HepG2 (cell line): Measurements from ENCODE around the gene NUP62. TPM values are rescaled to one million over a fixed set of nuclear protein-coding genes. Genes with fewer than 3 reads are reported as not detected.

ENCODE experiments used
- BHLHE40 ChIP-seq: IDR thresholded peaks from 2 replicates; pipeline ENCODE4 v1.6.1; 2011; ENCODE audit warnings: low read length, improper control_type of control experiment
- CREB1 ChIP-seq, 2 experiments: fragments of 450-650 bp in 1 of 2; IDR thresholded peaks; 2 replicates each; pipeline ENCODE4 v1.6.1; 2016 to 2017; ENCODE audit warnings: control low read depth in 1 of 2, mild to moderate bottlenecking in 1 of 2, missing compliant biosample characterization in 1 of 2, missing genetic modification characterization in 1 of 2
- GABPB1 ChIP-seq: IDR thresholded peaks from 2 replicates; pipeline ENCODE4 v1.6.1; 2016; ENCODE audit warnings: mild to moderate bottlenecking, missing genetic modification reagents, moderate library complexity, missing compliant biosample characterization
- GFI1 ChIP-seq: sonication (generic); formaldehyde crosslinking; IDR thresholded peaks from 2 replicates; pipeline ENCODE4 v1.5.0; 2020; ENCODE audit warnings: missing genetic modification reagents, mild to moderate bottlenecking, borderline replicate concordance
- GPN1 ChIP-seq: sonication (generic); formaldehyde crosslinking; IDR thresholded peaks from 2 replicates; pipeline ENCODE4 v1.5.1; 2020; ENCODE audit warnings: missing genetic modification reagents, borderline replicate concordance
- MTF1 ChIP-seq: sonication (generic); formaldehyde crosslinking; IDR thresholded peaks from 2 replicates; pipeline ENCODE4 v1.5.0; 2020; ENCODE audit warnings: missing genetic modification reagents
- PHF5A ChIP-seq: IDR thresholded peaks from one replicate; pipeline ENCODE4 v1.6.1; 2018; ENCODE audit warnings: low read depth, missing genetic modification reagents; ENCODE audit not compliant: unreplicated experiment
- RARG ChIP-seq: sonication (generic); formaldehyde crosslinking; IDR thresholded peaks from 2 replicates; pipeline ENCODE4 v1.4.0; 2020; ENCODE audit warnings: low read depth, mild to moderate bottlenecking, missing genetic modification reagents
- RBFOX2 ChIP-seq: fragments of 200-400 bp; formaldehyde crosslinking; IDR thresholded peaks from 2 replicates; pipeline ENCODE4 v1.6.1; 2017; ENCODE audit warnings: low read depth, mild to moderate bottlenecking, low read length
- TARDBP ChIP-seq: sonication (generic); formaldehyde crosslinking; IDR thresholded peaks from 2 replicates; pipeline ENCODE4 v1.8.0; 2022; ENCODE audit warnings: mild to moderate bottlenecking, missing genetic modification reagents
- TEAD2 ChIP-seq: sonication (generic); formaldehyde crosslinking; IDR thresholded peaks from 2 replicates; pipeline ENCODE4 v1.9.0; 2021; ENCODE audit warnings: missing genetic modification reagents
- TOPORS ChIP-seq: sonication (generic); formaldehyde crosslinking; IDR thresholded peaks from 2 replicates; pipeline ENCODE4 v1.8.0; 2023; ENCODE audit warnings: mild to moderate bottlenecking, missing genetic modification reagents
- ZNF232 ChIP-seq: sonication (generic); formaldehyde crosslinking; IDR thresholded peaks from 2 replicates; pipeline ENCODE4 v1.4.0; 2020; ENCODE audit warnings: missing genetic modification reagents, borderline replicate concordance
- ZNF282 ChIP-seq: fragments of 450-650 bp; IDR thresholded peaks from 2 replicates; pipeline ENCODE4 v1.6.1; 2018; ENCODE audit not compliant: partially characterized antibody
- ZNF484 ChIP-seq: sonication (generic); formaldehyde crosslinking; IDR thresholded peaks from 2 replicates; pipeline ENCODE4 v1.5.1; 2020; ENCODE audit warnings: mild to moderate bottlenecking, low read depth, missing genetic modification reagents, borderline replicate concordance
- ZNF746 ChIP-seq: sonication (generic); formaldehyde crosslinking; IDR thresholded peaks from 2 replicates; pipeline ENCODE4 v1.8.0; 2022; ENCODE audit warnings: mild to moderate bottlenecking, missing genetic modification reagents
- polyA plus RNA-seq, 8 experiments: library from polyadenylated mRNA; depleted of rRNA in 3 of 8; stranded (reverse) in 7 of 8; unstranded in 1 of 8; fragments of >200 nt; fragmentation: Illumina TruSeq in 4 of 8; extraction: Trizol in 4 of 8; gene quantifications; 2 replicates each; pipeline versions ENCODE4 v1.2.1 to v1.2.3, GENCODE V29; 2011 to 2016; ENCODE audit warnings: low read depth in 4 of 8, missing spikeins in 1 of 8, mixed read lengths in 1 of 8; ENCODE audit not compliant: insufficient read depth in 1 of 8
- total RNA-seq, 5 experiments: library from RNA; depleted of rRNA; stranded (reverse); fragments of >200 nt; fragmentation: Illumina TruSeq; extraction: Trizol; gene quantifications; 2 replicates each; pipeline ENCODE4 v1.2.3, GENCODE V29; 2016; ENCODE audit warnings: low read depth in 1 of 5
- TF ChIP-seq, protein P1 (sequence below): sonication (generic); formaldehyde crosslinking; IDR thresholded peaks from 2 replicates; pipeline ENCODE4 v1.5.1; 2020; ENCODE audit warnings: missing genetic modification reagents, mild to moderate bottlenecking, borderline replicate concordance
- TF ChIP-seq, protein P2 (sequence below): sonication (generic); formaldehyde crosslinking; IDR thresholded peaks from 2 replicates; pipeline ENCODE4 v1.5.0; 2020; ENCODE audit warnings: missing genetic modification reagents
- TF ChIP-seq, protein P3 (sequence below): sonication (generic); formaldehyde crosslinking; IDR thresholded peaks from 2 replicates; pipeline ENCODE4 v1.8.0; 2022; ENCODE audit warnings: mild to moderate bottlenecking, missing genetic modification reagents, moderate library complexity
- TF ChIP-seq, protein P4 (sequence below): sonication (generic); formaldehyde crosslinking; IDR thresholded peaks from 2 replicates; pipeline ENCODE4 v1.5.1; 2020; ENCODE audit warnings: mild to moderate bottlenecking, missing genetic modification reagents, moderate library complexity

NUP62 gene
- total and polyA plus RNA-seq, 2 of the 13 experiments (the other 11 are each of a cell fraction or from before 2014, with no cell fraction given) = 16.5 to 41.5 TPM

DNA sequence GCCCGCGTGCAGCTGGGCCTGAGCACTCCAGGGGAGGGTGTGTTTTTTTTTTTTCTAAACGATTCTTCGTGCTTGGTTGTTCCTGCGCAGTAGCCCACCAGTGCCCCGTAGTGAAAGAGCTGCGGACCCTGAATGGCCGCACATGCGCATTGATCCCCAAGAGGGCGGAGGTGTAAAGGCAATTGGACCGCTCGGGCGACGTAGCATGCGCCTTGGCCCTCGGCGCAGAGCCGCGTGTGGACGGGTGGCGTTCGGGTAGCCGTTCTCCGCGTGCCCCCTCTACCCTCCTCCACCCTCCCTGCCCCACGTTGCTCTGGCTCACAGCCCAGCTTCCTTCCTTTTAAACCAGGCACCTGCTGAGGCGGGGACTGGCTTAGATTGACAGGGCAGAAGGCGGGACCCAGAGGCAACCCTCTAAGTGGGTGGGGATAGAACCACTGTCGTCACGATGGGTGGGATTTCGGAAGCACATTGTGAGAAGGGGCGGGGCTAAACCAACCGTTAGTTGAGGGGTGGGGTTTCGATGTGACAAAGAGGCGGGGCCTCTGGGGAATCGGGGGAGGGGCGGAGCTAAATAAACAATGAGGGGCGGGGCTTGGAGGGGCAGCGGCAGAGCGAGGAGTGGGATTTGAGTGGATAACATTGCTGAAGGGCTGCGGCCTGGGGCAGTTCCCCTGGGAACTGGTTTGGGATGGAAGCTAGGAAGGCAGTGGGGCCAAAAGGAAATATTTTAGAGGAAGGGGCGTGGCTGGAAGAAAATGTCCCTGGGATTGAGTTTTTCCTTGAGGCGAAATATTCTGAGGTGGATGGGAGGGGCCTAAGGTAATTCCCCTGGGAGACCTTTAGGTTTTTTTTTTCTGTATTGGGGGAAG, 543 bp upstream of the NUP62 start (continued):
- TF ChIP-seq, protein P1, sequence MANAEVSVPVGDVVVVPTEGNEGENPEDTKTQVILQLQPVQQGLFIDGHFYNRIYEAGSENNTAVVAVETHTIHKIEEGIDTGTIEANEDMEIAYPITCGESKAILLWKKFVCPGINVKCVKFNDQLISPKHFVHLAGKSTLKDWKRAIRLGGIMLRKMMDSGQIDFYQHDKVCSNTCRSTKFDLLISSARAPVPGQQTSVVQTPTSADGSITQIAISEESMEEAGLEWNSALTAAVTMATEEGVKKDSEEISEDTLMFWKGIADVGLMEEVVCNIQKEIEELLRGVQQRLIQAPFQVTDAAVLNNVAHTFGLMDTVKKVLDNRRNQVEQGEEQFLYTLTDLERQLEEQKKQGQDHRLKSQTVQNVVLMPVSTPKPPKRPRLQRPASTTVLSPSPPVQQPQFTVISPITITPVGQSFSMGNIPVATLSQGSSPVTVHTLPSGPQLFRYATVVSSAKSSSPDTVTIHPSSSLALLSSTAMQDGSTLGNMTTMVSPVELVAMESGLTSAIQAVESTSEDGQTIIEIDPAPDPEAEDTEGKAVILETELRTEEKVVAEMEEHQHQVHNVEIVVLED (CRISPR knock-in tag) = peak; percentile 74; the same call in 1 of the 2 replicates
- peak; percentile 59; the same call in 1 of the 2 replicates for TF ChIP-seq GPN1 (CRISPR knock-in tag)
- TF ChIP-seq TEAD2 (CRISPR knock-in tag) = 0 out of 2 replicates have a peak, but pooled peaks have one; percentile 35
- TF ChIP-seq, protein P2, sequence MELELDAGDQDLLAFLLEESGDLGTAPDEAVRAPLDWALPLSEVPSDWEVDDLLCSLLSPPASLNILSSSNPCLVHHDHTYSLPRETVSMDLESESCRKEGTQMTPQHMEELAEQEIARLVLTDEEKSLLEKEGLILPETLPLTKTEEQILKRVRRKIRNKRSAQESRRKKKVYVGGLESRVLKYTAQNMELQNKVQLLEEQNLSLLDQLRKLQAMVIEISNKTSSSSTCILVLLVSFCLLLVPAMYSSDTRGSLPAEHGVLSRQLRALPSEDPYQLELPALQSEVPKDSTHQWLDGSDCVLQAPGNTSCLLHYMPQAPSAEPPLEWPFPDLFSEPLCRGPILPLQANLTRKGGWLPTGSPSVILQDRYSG (CRISPR knock-in tag) = peak; percentile 75; the same call in 1 of the 2 replicates
- TF ChIP-seq RBFOX2 = peak; percentile 92
- TF ChIP-seq CREB1 (IDR thresholded peaks at IDR 0.05) = peak; percentile 72
- TF ChIP-seq CREB1 (CRISPR knock-in tag; IDR thresholded peaks at IDR 0.05) = peak; percentile 79
- TF ChIP-seq, protein P3, sequence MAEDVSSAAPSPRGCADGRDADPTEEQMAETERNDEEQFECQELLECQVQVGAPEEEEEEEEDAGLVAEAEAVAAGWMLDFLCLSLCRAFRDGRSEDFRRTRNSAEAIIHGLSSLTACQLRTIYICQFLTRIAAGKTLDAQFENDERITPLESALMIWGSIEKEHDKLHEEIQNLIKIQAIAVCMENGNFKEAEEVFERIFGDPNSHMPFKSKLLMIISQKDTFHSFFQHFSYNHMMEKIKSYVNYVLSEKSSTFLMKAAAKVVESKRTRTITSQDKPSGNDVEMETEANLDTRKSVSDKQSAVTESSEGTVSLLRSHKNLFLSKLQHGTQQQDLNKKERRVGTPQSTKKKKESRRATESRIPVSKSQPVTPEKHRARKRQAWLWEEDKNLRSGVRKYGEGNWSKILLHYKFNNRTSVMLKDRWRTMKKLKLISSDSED (CRISPR knock-in tag) = peak; percentile 83; the same call in 1 of the 2 replicates
- 0 out of 2 replicates have a peak, but pooled peaks have one; percentile 14 for TF ChIP-seq RARG
- peak; percentile 75 for TF ChIP-seq GABPB1 (CRISPR knock-in tag)
- TF ChIP-seq ZNF746 (CRISPR knock-in tag) = peak; percentile 76; the same call in 1 of the 2 replicates
- TF ChIP-seq, protein P4, sequence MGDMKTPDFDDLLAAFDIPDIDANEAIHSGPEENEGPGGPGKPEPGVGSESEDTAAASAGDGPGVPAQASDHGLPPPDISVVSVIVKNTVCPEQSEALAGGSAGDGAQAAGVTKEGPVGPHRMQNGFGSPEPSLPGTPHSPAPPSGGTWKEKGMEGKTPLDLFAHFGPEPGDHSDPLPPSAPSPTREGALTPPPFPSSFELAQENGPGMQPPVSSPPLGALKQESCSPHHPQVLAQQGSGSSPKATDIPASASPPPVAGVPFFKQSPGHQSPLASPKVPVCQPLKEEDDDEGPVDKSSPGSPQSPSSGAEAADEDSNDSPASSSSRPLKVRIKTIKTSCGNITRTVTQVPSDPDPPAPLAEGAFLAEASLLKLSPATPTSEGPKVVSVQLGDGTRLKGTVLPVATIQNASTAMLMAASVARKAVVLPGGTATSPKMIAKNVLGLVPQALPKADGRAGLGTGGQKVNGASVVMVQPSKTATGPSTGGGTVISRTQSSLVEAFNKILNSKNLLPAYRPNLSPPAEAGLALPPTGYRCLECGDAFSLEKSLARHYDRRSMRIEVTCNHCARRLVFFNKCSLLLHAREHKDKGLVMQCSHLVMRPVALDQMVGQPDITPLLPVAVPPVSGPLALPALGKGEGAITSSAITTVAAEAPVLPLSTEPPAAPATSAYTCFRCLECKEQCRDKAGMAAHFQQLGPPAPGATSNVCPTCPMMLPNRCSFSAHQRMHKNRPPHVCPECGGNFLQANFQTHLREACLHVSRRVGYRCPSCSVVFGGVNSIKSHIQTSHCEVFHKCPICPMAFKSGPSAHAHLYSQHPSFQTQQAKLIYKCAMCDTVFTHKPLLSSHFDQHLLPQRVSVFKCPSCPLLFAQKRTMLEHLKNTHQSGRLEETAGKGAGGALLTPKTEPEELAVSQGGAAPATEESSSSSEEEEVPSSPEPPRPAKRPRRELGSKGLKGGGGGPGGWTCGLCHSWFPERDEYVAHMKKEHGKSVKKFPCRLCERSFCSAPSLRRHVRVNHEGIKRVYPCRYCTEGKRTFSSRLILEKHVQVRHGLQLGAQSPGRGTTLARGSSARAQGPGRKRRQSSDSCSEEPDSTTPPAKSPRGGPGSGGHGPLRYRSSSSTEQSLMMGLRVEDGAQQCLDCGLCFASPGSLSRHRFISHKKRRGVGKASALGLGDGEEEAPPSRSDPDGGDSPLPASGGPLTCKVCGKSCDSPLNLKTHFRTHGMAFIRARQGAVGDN (CRISPR knock-in tag) = peak; percentile 98
- TF ChIP-seq MTF1 (CRISPR knock-in tag) = 0 out of 2 replicates have a peak, but pooled peaks have one; percentile 19
- peak; percentile 0; the same call in 1 of the 2 replicates for TF ChIP-seq ZNF484
- no peak for TF ChIP-seq ZNF282
- peak; percentile 80; the same call in 1 of the 2 replicates for TF ChIP-seq ZNF232 (CRISPR knock-in tag)
- peak; percentile 72 for TF ChIP-seq PHF5A
- peak; percentile 62; the same call in 1 of the 2 replicates for TF ChIP-seq TOPORS (CRISPR knock-in tag)
- TF ChIP-seq TARDBP (CRISPR knock-in tag) = peak; percentile 64; the same call in 1 of the 2 replicates
- 0 out of 2 replicates have a peak, but pooled peaks have one; percentile 46 for TF ChIP-seq GFI1 (CRISPR knock-in tag)
- TF ChIP-seq BHLHE40 = no peak
